GM21619 (cell line): ENCODE data around the gene SERINC5.
"Not testable (repeated sequence)": the region's sequence is repeated elsewhere in the genome, so short reads cannot be mapped to it uniquely, and the experiment has no call there.

ENCODE experiments used
- ATAC-seq: cut with Tn5 transposase; IDR thresholded peaks from one replicate; pipeline ENCODE4 v1.9.1; 2021; ENCODE audit not compliant: unreplicated experiment

The SERINC5 gene

DNA sequence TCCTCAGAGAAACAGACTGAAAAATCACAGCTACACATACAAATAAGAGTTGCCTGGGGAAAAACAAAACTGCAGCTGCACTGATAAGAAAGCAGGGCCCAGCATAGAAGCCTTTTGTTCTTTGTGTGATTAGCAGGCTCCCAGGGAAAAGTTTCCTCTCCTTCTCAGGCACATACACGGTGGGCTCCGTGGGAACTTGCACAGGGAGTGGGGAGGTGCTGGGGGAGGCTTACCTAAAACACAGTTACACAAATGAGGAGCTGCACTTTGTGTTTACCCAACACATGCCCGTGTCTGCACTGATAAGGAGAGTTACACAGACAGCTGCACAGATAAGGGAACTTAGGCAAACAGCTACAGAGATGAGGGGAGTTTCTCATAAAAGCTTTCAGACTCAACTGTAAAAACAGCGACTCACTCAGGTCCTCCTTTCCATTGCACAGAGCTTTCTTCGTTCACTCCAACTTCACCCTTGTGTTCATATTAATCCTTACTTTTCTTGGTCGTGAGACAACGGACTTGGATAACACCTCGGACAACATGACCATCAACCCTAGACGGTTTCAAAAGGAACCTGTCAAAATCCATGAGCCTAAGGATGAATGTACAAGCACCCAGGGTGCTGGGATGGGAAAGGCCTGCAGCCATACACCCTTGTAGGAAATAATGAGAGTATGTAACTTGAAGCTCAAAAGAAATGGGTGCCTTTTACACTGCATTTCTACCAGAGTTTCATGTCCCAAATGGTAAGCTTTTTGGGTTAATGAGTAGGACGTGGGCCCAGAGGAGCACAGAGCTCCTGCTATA, 50.8 kb downstream of the SERINC5 start:
- no peak for ATAC-seq

DNA sequence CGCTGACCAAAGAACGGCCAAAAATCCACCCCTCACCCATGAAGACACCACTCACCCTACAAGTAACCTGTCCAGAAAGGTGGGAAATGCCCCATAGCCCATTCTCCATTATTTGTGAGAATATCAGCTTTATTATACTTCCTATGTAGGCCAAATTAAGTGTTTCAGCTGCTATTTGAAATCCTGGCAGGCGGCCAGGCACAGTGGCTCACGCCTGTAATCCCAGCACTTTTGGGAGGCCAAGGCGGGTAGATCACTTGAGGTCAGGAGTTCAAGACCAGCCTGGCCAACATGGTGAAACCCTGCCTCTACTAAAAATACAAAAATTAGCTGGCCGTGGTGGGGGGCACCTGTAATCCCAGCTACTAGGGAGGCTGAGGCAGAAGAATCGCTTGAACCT, 54.1 kb downstream of the SERINC5 start:
- not testable (repeated sequence) for ATAC-seq

DNA sequence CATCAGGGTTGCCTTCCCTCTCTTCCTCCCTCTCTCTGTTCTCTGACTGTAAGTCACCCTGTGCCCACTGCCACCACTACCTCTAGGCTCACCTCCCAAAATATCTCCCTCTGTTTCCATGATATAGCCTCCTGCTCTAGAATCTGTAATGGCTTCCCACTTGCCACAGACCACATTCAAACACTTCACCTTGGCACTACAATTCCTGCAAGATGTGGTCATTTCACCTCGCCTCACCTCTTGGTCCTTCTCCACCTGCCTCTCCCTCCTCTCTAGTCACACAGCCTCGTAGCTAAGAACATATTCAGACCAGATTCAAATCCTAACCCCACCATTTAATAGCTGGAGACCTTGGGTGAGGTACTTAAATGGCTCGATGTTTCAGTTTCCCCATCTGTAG, 56.9 kb downstream of the SERINC5 start:
- no peak for ATAC-seq

DNA sequence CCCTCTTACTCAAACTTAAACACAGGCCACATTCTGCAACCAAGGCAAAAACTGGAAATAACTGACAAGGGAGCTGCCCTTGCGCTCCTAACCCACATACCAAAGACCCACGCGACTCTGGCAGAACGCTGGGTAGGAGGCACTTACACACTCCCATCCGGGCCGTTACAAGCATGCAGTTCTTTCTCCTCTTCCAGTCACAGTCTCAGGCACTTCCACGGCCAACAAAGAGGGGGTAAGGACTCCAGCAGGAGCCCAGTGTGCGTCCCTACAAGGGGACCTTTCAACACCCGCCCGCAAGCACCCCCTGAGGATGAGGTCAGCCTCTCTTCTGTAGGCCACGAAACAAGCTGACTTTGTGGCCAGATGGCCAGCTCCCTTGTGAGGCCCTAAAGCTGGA, 57.4 kb downstream of the SERINC5 start:
- no peak for ATAC-seq

DNA sequence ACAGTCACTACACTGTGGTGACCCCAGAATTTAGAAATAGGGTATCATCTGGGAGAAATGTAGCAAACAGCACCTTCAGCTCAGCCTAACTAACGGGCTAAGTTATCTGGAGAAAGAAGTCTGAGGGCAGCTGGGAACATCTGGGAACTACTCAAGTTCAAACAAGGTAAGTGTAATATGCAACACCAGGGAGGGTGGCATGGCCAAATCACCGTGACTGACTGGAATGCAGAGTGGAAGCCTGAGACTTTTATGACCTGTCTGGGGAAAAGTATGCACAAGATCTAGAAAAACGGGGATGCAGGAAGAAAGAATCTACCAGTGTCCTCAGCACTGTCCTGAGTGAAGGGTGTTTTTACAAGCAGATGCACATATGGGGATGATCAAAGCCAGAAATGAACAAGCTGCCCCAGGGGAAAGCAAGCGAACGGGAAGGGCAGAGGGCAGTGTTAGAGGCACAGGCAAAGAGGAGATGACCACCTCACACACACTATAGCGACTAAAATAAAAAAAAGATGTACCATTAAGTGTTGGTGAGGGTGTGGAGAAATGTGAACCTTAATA, 59.9 kb downstream of the SERINC5 start:
- no peak for ATAC-seq

DNA sequence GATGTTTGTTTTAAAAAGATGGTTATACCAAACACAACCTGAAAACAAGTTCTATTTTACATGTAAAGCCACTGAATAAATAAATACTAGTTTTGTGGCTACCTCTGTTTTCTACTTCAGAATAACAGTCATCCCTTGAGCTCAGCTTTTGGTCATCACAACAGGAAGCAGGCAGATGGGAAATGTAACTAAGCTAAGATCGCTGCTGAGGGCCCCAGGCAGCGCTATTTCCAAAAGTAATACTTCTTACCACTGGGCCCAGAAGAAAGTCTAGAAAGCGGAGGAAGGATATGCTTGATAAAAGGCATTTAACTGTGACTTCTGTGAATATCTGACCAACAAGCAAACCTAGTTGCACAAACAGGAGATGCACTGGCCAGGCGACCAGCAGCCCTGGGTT, 61.4 kb downstream of the SERINC5 start:
- ATAC-seq, result no peak

DNA sequence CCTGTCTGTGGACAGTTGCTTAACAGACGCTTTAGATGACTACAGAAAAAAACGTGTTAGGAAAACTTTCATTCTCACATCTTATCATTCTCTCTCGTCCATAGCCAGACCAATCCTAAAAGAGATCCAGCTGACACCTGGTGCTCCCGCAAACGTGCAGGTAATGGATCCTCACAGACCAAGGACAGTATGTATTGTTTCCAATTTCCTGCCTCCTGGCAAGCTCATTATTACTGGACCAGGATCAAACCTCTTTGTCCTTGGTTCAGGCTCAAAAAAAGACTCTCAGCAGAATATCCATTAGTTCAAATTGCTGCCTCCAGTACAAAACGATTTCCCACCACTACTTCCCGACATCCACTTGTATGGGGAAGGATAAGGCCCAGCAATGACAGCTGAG, 62.4 kb downstream of the SERINC5 start:
- no peak for ATAC-seq

DNA sequence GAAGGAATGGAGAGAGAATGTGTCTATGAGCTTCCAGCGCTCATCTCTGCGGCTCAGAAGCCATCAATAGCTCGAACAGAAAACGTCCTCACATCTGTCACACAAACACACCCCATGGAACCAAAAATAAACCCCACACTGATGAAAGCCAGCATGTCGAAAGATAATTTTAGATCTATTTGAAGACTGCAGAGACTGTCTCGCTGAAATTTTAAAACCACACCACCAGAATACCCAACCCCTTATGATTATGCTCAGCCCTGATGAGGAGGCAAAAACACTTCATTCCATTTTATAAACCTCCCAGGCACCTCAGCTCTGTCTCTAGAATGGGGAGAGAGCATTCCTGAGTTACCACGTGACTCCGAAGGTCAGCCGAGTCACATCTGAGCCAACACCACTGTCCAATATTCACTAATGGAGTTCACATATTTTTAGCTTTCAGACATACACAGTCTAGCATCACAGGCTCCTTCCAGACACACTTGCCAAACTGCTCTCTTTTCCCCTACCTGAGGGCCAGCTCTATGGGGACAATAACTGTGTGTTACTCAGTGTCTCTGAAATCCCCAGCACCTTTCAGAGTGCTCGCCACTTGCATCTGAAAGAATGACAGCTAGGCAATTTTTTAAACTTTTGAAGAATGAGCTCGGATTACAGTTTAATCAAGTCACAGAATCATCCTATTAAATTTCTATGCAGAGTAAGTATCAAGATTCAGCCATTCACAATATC, 63.2 kb downstream of the SERINC5 start:
- no peak for ATAC-seq

DNA sequence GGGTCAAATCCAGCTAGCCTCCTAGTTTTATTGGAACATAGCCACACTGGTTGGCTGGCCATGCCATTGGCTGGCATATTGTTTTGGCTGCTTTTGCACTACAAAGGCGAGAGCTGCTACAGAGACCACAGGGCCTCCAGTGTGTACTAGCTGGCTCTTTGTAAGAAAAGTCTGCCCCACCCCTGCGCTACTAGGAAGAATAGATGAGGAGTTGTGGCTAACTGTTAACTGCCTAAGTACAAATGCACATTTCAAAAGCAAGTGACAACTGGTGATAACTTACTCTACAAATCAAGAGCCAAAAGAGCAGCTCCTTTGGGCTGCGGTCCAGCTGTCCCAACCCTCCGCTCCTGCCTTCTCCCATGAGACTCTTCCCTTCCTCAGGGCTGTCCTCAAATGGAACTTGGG, 63.9 kb downstream of the SERINC5 start:
- ATAC-seq, result no peak

DNA sequence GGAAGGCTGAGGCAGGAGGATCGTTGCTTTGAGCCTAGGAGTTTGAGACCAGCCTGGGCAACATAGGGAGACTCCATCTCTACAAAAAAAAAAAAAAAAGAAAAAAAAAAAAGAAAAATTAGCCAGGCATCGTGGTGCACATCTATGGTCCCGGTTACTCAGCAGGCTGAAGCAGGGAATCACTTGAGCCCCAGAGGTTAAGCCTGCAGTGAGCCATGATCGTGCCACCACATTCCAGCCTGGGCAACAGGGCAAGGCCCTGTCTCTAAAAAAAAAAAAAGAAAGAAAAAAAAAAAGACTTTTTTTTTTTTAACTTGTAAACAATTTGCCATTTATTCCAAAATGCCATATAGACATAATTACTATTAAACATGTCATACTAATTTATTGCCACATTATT, 64.5 kb downstream of the SERINC5 start:
- ATAC-seq, result no peak

DNA sequence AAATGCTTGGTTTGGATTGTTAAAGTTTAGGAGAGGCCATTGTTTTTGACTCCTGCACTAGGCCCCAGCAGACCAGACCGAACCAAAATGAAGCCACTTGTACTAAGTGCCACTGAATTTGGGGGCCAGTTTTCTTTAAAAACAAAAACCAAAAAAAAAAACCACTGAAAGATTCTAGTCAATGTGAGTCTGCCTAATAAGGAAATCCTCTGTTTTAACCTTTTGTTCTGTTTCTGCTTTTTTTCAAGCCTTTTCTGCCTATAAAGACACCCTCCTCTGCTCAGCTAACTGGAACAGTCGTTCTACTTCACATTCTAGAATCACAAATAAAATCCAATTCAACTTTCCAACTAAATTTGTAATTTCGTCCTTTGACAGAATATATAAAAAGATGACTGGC, 64.9 kb downstream of the SERINC5 start:
- no peak for ATAC-seq

DNA sequence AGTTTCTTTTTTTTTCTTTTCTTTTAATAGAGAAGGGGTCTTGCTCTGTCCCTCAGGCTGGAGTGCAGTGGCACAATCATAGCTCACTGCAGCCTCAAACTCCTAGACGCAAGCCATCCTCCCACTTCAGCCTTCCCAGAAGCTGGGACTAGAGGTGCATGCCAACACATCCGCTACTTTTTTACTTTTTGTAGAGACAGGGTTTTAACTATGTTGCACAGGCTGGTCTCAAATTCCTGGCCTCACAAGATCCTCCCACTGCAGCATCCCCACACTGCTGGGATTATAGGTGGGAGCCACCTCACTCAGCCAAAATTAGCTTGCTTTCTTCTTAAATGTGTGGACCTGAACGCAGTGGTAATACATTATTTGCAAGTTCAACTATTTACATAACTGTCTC, 66.1 kb downstream of the SERINC5 start:
- no peak for ATAC-seq

DNA sequence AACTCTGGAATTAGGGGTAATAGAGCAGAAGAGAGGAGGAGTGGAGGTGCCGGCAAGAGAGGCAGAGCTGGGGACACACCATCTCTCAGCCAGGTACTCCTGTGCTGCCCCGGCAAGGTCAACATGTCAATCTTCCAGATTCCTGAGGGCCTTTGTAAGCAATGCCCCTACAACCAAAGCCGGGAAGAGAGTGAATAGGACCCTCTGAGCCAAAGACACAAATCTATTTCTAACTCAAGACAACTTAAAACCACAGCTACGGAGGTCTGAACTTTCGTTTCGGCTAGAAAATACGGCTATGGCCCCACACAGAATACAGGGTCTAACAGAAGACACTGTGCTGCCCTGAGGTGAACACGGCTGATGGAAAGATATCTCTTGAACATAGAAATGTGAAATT, 66.6 kb downstream of the SERINC5 start:
- ATAC-seq, result no peak

DNA sequence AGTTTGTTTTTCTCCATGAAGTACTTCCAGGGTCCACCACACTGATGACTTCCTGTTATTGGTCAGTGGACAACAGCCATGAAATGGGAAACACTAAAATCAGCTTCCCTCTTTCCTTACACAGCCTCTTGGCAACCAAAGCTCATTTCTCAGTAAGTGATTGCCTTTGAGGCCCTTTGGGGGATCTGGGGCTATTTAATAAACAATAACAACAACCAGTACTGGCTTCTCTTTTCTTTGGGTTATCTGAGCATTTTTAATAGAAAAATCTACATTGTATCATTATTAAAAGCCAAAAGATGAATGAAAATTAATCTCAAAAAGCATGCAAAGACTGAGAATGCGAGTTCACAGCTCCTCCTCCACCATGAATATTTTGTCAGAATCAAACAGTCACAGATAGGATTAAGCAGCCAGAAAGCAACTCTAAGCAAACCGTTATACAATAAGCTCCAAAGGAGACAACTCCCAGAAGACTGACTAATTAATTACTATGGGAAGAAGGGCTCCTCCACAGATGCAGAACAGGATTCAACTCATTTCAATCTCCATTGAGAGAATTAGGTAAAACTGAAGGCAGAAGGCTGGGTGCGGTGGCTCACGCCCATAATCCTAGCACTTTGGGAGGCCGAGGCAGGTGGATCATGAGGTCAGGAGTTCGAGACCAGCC, 68.3 kb downstream of the SERINC5 start:
- no peak for ATAC-seq

DNA sequence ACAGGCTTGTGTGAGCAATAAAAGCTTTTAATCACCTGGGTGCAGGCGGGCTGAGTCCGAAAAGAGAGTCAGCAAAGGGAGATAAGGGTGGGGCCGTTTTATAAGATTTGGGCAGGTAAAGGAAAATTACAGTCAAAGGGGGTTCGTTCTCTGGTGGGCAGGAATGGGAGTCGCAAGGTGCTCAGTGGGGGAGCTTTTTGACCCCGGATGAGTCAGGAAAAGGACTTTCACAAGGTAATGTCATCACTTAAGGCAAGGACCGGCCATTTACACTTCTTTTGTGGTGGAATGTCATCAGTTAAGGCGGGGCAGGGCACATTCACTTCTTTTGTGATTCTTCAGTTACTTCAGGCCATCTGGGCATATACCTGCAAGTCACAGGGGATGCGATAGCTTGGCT, 70.3 kb downstream of the SERINC5 start:
- ATAC-seq, result not testable (repeated sequence)

DNA sequence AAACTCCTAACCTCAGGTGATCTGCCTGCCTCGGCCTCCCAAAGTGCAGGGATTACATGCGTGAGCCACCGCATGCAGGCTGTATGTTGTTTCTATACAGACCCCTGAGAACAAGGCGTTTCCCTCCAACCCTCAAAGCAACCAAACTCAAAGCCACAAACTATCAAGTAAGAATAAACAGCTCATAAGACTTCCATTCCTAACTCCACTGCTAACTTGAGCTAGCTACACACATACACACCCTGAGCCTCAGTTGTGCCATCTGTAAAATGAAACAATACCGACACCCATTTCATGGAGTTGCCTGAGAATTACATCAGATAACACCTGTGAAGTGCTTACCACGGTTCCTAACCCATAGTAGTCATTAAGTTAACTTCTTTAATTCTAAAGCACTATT, 70.8 kb downstream of the SERINC5 start:
- no peak for ATAC-seq

DNA sequence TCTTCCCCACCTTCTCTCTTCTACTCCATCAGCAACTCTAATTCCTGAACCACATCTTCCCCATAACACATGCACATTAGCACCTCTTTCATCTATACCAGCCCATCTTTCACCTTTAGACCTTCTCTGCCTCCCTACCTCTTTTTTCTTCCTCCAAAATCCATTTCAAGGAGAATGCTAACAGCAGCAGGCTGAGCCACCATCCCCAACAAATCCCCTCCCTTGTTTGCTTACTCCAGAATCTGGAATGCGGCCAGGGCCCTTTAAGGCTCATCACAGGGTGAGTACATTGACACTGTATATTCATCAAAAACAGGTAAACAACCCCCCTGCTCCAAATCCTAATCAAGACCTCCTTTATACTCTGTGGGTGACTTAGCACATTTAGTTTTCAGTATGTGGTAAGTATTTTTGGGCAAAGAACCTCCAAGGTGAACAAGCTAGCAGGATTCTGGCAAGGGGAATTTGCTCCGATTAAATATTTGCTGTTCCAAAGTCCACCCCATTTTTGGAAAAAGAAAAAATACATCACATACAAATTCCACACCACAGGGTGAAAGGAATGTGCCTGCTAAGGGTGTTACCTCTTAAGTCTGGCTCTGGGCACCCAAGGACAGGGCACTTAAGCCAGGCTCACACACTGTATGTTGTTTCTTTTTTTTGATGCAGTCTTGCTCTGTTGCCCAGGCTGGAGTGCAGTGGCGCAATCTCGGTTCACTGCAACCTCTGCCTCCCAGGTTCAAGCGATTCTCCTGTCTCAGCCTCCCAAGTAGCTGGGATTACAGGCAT, 71.4 kb downstream of the SERINC5 start:
- no peak for ATAC-seq

DNA sequence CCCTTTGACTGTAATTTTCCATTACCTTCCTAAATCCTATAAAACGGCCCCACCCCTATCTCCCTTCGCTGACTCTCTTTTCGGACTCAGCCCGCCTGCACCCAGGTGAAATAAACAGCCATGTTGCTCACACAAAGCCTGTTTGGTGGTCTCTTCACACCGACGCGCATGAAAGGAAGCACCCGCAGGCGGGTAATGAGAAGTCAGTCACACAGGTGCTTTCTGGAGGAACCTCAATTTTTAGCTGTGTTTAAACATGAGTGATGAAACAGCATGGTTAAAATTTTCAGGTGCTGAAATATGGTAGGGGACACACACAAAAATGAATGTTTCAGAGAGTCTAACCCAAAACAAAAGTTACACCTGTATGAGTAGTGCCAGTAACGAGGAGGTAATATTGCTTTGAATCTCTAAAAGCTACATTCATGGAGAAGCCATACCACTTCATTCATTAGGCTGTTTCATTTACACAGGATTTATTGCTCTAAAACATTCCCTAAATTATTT, 72.1 kb downstream of the SERINC5 start:
- ATAC-seq, result not testable (repeated sequence)

DNA sequence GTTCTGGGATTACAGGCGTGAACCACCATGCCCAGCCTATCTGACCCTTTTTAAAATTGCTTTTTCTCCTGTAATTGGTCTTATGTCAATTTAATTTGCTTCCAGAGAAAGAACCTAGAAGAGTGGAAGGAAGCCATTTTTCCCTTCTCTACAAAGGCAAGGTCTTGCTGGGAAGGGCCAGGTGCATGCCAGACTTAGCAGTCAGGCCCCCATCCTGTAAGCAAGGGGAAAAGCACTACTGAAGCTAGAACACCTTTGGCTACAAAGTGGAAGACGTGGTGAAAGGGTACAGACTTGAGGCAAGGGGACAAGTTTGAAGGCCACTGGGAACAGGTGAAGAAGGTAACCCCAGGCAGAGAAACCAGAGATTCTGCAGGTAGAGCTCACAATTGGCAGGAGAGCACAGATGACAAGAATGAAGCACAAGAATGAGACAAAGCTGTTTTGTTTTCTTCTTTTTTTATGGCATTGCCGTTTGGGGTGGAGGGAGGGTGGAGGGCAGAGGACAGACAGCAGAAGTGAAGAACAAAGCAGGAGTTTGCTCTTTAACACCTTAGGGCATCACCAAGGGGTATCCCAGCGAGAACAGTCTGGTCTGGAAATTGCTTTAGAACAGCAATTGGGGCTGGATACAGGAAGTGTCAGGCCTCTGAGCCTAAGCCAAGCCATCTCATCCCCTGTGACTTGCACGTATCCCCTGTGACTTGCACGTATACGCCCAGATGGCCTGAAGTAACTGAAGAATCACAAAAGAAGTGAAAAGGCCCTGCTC, 72.9 kb downstream of the SERINC5 start:
- ATAC-seq, result no peak
